ENCODE results near the gene TNIK.

The TNIK gene

DNA sequence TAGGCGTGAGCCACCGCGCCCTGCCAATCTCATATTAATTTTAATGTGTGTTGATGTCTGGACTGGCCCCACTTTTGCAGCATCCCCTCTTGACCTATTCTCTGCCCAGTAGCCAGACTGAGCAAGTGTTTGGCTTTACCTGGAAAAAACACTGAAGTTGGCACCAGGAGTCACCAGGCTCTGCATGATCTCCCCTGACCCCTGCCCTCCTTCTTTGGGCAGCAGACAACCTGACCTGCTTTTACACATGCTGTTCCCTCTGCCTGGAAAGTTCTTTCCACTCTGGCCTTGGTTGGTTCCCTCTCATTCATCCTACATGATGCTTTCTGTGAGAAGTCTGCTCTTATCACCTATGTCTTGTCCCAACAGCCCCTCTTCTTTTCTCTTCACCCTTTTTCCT lies 365.8 kb downstream of the TNIK start:
- in situ Hi-C loops (cut with MboI; ENCODE audit: low sequenced_read_pairs, unreplicated experiment), result no loop called here
- no peak for DNase-seq (ENCODE audit: low spot score)

DNA sequence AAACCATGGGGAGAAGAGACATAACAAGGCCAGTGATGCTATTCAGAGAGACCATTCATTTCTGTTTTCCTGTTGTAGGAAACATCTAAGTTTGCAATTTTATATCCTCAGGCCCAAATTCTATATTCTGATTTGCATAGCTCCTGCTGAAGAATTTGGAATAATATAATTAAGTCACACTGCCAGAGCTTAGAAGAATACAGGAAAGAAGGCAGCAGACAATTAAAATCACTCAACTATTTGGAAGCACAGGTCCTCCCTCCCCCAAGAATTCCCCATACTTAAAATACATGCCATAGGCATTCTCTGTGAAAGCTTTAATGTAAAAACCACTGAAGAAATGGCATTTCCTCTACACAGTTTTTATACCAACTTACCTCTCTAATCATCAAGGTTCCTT lies 366.7 kb downstream of the TNIK start:
- DNase-seq (ENCODE audit: low spot score), result no peak
- TF ChIP-seq, protein P1, sequence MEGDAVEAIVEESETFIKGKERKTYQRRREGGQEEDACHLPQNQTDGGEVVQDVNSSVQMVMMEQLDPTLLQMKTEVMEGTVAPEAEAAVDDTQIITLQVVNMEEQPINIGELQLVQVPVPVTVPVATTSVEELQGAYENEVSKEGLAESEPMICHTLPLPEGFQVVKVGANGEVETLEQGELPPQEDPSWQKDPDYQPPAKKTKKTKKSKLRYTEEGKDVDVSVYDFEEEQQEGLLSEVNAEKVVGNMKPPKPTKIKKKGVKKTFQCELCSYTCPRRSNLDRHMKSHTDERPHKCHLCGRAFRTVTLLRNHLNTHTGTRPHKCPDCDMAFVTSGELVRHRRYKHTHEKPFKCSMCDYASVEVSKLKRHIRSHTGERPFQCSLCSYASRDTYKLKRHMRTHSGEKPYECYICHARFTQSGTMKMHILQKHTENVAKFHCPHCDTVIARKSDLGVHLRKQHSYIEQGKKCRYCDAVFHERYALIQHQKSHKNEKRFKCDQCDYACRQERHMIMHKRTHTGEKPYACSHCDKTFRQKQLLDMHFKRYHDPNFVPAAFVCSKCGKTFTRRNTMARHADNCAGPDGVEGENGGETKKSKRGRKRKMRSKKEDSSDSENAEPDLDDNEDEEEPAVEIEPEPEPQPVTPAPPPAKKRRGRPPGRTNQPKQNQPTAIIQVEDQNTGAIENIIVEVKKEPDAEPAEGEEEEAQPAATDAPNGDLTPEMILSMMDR (IDR thresholded peaks at IDR 0.05; ENCODE audit: borderline replicate concordance, control extremely low read depth, extremely low read depth, insufficient read depth, missing control alignments), result no peak
- in situ Hi-C loops (cut with MboI; ENCODE audit: low sequenced_read_pairs, unreplicated experiment), result no loop called here

More for the DNA sequence above, 365.8 kb downstream of the TNIK start:
- TF ChIP-seq, protein P1 (IDR thresholded peaks at IDR 0.05; ENCODE audit: borderline replicate concordance, control extremely low read depth, extremely low read depth, insufficient read depth, missing control alignments), result no peak

DNA sequence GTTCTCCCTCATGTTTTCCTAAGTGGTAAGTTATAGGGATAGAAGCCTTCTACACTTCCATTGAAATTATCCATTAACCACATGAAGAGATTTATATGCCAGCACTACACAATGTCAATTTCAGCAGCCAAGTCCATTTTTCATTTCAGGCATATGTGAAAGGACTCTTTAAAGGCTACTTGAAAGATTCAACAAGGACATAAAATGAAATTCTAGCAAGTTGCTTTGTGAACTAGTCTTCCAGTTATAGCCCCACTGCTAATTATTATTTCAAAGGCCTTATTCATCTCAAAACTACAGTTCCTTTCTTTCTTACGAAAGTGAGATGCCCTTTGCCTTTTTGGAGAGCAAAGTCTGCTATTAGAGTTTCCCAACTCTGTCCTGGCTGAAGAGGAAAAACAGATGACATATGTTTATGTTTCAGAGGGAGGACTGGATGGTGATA lies 367.7 kb downstream of the TNIK start:
- in situ Hi-C loops (cut with MboI; ENCODE audit: low sequenced_read_pairs, unreplicated experiment), result no loop called here
- no peak for DNase-seq (ENCODE audit: low spot score)
- TF ChIP-seq, protein P1 (IDR thresholded peaks at IDR 0.05; ENCODE audit: borderline replicate concordance, control extremely low read depth, extremely low read depth, insufficient read depth, missing control alignments), result no peak

DNA sequence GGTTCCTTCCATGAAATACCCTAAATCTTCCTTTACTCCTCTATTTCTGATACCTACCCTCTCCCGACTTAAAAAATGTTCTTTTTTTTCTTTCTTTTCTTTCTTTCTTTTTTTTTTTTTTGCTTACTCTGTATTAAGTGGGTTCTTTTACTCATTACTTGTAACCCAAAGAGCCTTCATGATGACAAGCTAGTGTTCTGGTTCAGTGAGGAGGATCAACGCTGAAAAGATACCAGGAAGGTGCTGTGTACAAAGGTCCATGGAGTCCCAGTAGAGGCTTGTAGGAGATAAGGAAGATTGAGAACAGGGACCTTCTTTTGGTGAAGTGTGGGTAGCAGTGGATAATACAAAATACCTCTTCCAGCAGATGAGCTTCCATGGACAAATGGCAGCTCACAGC lies 369.9 kb downstream of the TNIK start:
- TF ChIP-seq, protein P1 (IDR thresholded peaks at IDR 0.05; ENCODE audit: borderline replicate concordance, control extremely low read depth, extremely low read depth, insufficient read depth, missing control alignments), result no peak
- no peak for DNase-seq (ENCODE audit: low spot score)
- in situ Hi-C loops (cut with MboI; ENCODE audit: low sequenced_read_pairs, unreplicated experiment), result no loop called here

DNA sequence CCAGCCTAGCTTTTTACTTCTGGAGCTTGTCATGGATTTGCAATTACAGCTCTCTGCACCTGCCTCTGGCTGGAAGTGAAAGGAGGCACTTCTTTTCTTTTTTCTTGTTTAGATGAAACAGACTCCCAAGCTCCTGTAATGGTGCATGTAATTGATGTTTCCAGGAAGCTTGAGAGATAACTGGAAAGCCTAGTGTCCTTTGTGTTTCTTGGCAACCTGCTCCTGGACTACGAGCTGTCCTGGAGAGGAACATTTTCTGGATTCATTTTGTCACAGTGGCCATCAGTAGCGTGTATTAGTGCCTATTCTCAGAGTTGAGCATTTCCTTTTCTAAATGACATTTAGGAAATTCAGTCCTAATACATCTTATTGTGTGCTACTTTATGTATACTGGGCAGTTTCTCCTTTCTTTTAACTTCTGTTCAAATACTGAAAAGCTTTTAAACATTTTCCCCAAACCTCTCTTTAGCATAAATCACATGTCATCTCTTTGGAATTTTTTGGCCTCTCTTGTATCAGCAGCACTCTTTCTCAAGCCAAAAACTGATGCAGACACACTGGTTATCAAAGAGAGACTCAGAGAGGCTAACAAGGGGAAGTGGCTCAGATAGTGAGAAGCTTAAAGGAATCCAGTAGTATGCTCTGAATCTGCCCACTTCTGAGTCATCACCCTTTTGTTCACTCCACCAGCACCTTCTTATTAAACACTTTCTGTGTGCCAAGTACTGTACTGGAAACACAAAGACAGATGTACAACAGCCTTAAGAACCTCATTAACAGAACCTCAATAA lies 371.0 kb downstream of the TNIK start:
- in situ Hi-C loops (cut with MboI; ENCODE audit: low sequenced_read_pairs, unreplicated experiment), result no loop called here
- no peak for DNase-seq (ENCODE audit: low spot score)
- TF ChIP-seq, protein P1 (IDR thresholded peaks at IDR 0.05; ENCODE audit: borderline replicate concordance, control extremely low read depth, extremely low read depth, insufficient read depth, missing control alignments), result no peak

DNA sequence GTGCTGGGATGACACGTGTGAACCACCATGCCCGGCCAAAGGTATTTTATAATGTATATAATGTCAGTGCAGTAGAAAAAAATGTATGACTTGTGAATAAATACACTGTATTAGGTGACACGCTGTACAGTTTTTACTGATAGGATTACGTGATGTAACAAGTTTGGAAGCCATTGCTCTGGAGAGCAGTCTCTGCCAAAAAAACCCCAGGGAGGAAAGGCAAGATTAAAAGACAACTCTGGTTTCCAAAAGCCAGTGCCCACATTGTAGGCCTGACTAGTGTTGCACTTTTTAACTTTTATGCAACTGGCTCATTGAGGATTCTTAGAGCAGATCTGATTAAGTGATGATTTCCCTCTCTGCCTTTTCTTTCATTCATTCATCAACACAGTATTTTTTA lies 371.7 kb downstream of the TNIK start:
- TF ChIP-seq, protein P1 (IDR thresholded peaks at IDR 0.05; ENCODE audit: borderline replicate concordance, control extremely low read depth, extremely low read depth, insufficient read depth, missing control alignments), result no peak
- no peak for DNase-seq (ENCODE audit: low spot score)
- in situ Hi-C loops (cut with MboI; ENCODE audit: low sequenced_read_pairs, unreplicated experiment), result no loop called here

Data from GM13976 (cell line).